ENCODE data around the gene SORCS1. TPM values are rescaled to one million over a fixed set of nuclear protein-coding genes. Genes with fewer than 3 reads are reported as not detected.
"Not testable (repeated sequence)": the region's sequence is repeated elsewhere in the genome, so short reads cannot be mapped to it uniquely, and the experiment has no call there.

SORCS1 gene
- polyA plus RNA-seq, 6 donors from 2014 or later: not detected

DNA sequence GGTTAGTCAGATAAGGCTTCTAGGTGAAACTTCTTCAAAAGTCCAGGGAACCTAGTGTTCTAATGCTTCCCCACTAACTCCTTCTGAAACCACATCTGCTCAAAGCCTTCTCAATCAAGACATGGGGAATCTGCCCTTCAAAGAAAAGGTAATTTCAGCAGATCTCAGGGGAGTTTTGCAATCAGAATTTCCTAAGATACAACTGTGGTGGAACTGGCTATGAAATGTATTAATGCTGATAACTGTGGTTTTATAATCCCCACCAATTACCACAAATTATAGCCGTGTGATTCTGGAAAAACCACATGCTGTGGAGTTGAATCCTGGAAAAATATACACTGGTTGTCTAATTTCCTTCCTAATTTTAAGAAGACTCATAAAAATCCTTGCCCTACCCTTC is 233.8 kb downstream of the SORCS1 start:
- H3K36me3 Mint-ChIP-seq: no peaks in the 10 kb centered on the region
- peaks cover 0 to 6% (median 1%) of the 10 kb centered on the region in 3 donors for H3K4me1 Mint-ChIP-seq
- H3K27ac Mint-ChIP-seq: no peak overlapping the region
- ATAC-seq (ENCODE audit: low read depth in 2 of 2) (no peak), DNase-seq (no peak)
- no peaks in the 10 kb centered on the region for H3K27me3 Mint-ChIP-seq
- H3K9me3 Mint-ChIP-seq: no peaks in the 10 kb centered on the region
- H3K4me3 Mint-ChIP-seq: no peak overlapping the region

- DNase-seq: no peak
- no peak for ATAC-seq (ENCODE audit: low read depth in 2 of 2)
- Mint-ChIP-seq H3K36me3 (no peaks in the 10 kb centered on the region), H3K27me3 (no peaks in the 10 kb centered on the region), H3K4me1 (no peaks in the 10 kb centered on the region), H3K27ac (no peak overlapping the region), H3K9me3 (no peaks in the 10 kb centered on the region), H3K4me3 (no peak overlapping the region)
Measured at GRCh38 chr10:106929291-106929895, 235.1 kb downstream of the SORCS1 start.

- H3K27me3 Mint-ChIP-seq; H3K9me3 Mint-ChIP-seq; H3K4me3 Mint-ChIP-seq; H3K36me3 Mint-ChIP-seq; DNase-seq; ATAC-seq (ENCODE audit: low read depth in 2 of 2); H3K4me1 Mint-ChIP-seq; H3K27ac Mint-ChIP-seq: not testable (repeated sequence)
Measured at GRCh38 chr10:106928151-106928550, 236.4 kb downstream of the SORCS1 start.

- Mint-ChIP-seq H3K9me3 (no peaks in the 10 kb centered on the region), H3K4me1 (no peaks in the 10 kb centered on the region), H3K27ac (no peak overlapping the region), H3K27me3 (no peaks in the 10 kb centered on the region), H3K4me3 (no peak overlapping the region), H3K36me3 (no peaks in the 10 kb centered on the region)
- ATAC-seq (ENCODE audit: low read depth in 2 of 2) (no peak), DNase-seq (no peak)
Measured at GRCh38 chr10:106925191-106925590, 239.3 kb downstream of the SORCS1 start.

DNA sequence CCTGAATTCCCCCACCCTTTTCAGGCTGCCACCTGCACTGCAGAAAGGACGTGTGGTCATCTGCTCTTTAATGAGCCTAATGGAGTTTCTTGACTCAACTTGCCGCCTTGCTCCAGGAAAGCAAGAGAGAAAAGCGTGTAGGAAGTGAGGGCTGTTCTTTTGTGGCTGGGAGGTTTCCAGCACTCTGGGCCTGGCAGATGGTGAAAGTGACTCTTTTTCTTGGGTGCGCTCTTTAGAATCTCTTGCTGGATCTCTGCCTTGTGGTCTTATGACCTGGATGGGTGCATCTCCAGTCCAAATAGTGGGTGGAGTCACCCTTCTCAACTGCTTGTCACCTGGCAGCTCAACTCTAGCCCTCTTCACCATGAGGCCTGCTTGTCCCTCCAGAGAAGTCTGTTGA is 244.0 kb downstream of the SORCS1 start:
- H3K27me3 Mint-ChIP-seq: no peaks in the 10 kb centered on the region
- DNase-seq (no peak), ATAC-seq (ENCODE audit: low read depth in 2 of 2) (no peak)
- no peaks in the 10 kb centered on the region for H3K36me3 Mint-ChIP-seq
- H3K9me3 Mint-ChIP-seq: peaks cover 0 to 2% (median 0%) of the 10 kb centered on the region in 7 donors
- no peaks in the 10 kb centered on the region for H3K4me1 Mint-ChIP-seq
- no peak overlapping the region for H3K4me3 Mint-ChIP-seq
- no peak overlapping the region for H3K27ac Mint-ChIP-seq

- H3K4me3 Mint-ChIP-seq: no peak overlapping the region
- ATAC-seq (ENCODE audit: low read depth in 2 of 2) (no peak), DNase-seq (no peak)
- H3K36me3 Mint-ChIP-seq: no peaks in the 10 kb centered on the region
- H3K9me3 Mint-ChIP-seq: peaks cover 0 to 5% (median 0%) of the 10 kb centered on the region in 7 donors
- H3K4me1 Mint-ChIP-seq: no peaks in the 10 kb centered on the region
- H3K27me3 Mint-ChIP-seq: peaks cover 0 to 4% (median 0%) of the 10 kb centered on the region in 3 donors
- no peak overlapping the region for H3K27ac Mint-ChIP-seq
Measured at GRCh38 chr10:106919871-106920282, 244.6 kb downstream of the SORCS1 start.

- no peaks in the 10 kb centered on the region for H3K4me1 Mint-ChIP-seq
- peaks cover 0 to 5% (median 0%) of the 10 kb centered on the region in 7 donors for H3K9me3 Mint-ChIP-seq
- peaks cover 0 to 4% (median 0%) of the 10 kb centered on the region in 3 donors for H3K27me3 Mint-ChIP-seq
- H3K4me3 Mint-ChIP-seq: no peak overlapping the region
- no peaks in the 10 kb centered on the region for H3K36me3 Mint-ChIP-seq
- ATAC-seq (ENCODE audit: low read depth in 2 of 2) (no peak), DNase-seq (no peak)
- no peak overlapping the region for H3K27ac Mint-ChIP-seq
Measured at GRCh38 chr10:106917452-106918055, 247.0 kb downstream of the SORCS1 start.

GRCh38 chr10:106914016-106914415 is 250.5 kb downstream of the SORCS1 start:
- peaks cover 0 to 14% (median 0%) of the 10 kb centered on the region in 3 donors for H3K27me3 Mint-ChIP-seq
- H3K36me3 Mint-ChIP-seq: no peaks in the 10 kb centered on the region
- H3K9me3 Mint-ChIP-seq: peaks cover 0 to 7% (median 0%) of the 10 kb centered on the region in 7 donors
- H3K4me1 Mint-ChIP-seq: no peaks in the 10 kb centered on the region
- H3K4me3 Mint-ChIP-seq: no peak overlapping the region
- DNase-seq (no peak), ATAC-seq (ENCODE audit: low read depth in 2 of 2) (no peak)
- H3K27ac Mint-ChIP-seq: no peak overlapping the region

GRCh38 chr10:106913348-106913747 is 251.2 kb downstream of the SORCS1 start:
- no peaks in the 10 kb centered on the region for H3K36me3 Mint-ChIP-seq
- no peak for ATAC-seq (ENCODE audit: low read depth in 2 of 2)
- H3K4me3 Mint-ChIP-seq: no peak overlapping the region
- H3K27me3 Mint-ChIP-seq: peaks cover 0 to 14% (median 0%) of the 10 kb centered on the region in 3 donors
- no peak overlapping the region for H3K27ac Mint-ChIP-seq
- DNase-seq: no peak
- no peaks in the 10 kb centered on the region for H3K4me1 Mint-ChIP-seq
- peaks cover 0 to 7% (median 0%) of the 10 kb centered on the region in 7 donors for H3K9me3 Mint-ChIP-seq

GRCh38 chr10:106911096-106911495 is 253.4 kb downstream of the SORCS1 start:
- DNase-seq (no peak), ATAC-seq (ENCODE audit: low read depth in 2 of 2) (no peak)
- Mint-ChIP-seq H3K27me3 (peaks cover 0 to 14% (median 0%) of the 10 kb centered on the region in 3 donors), H3K4me3 (no peak overlapping the region), H3K4me1 (no peaks in the 10 kb centered on the region), H3K36me3 (no peaks in the 10 kb centered on the region), H3K9me3 (peaks cover 0 to 6% (median 0%) of the 10 kb centered on the region in 7 donors), H3K27ac (no peak overlapping the region)

- Mint-ChIP-seq H3K36me3 (no peaks in the 10 kb centered on the region), H3K27ac (no peak overlapping the region), H3K4me1 (no peaks in the 10 kb centered on the region), H3K4me3 (no peak overlapping the region), H3K27me3 (peaks cover 0 to 14% (median 0%) of the 10 kb centered on the region in 3 donors), H3K9me3 (peaks cover 0 to 7% (median 0%) of the 10 kb centered on the region in 7 donors)
- no peak for DNase-seq
- no peak for ATAC-seq (ENCODE audit: low read depth in 2 of 2)
Measured at GRCh38 chr10:106910666-106911065, 253.8 kb downstream of the SORCS1 start.

DNA sequence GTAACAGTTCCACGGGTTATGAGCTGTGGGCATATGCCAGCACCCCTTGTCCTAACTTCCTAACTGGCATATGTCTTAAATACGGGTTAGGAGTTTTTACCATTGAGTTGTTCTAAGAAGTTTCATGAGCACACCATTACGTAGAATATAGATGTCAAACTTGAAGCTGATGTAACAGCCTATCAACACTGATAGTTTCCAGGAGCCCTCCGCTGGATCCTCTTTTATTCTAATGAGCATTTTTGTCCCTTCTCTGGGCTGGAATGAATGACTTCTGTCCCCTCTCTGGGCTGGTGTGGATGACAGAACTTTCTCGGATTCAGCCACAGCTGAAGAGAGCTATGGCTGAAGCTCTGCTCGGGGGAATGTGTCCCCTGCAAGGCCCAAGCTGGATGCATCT is 256.3 kb downstream of the SORCS1 start:
- Mint-ChIP-seq H3K36me3 (no peaks in the 10 kb centered on the region), H3K9me3 (peaks cover 0 to 7% (median 0%) of the 10 kb centered on the region in 7 donors), H3K4me1 (no peaks in the 10 kb centered on the region), H3K4me3 (no peak overlapping the region), H3K27ac (no peak overlapping the region), H3K27me3 (peaks cover 0 to 10% (median 0%) of the 10 kb centered on the region in 3 donors)
- DNase-seq (no peak), ATAC-seq (ENCODE audit: low read depth in 2 of 2) (no peak)

- Mint-ChIP-seq H3K4me1 (no peaks in the 10 kb centered on the region), H3K4me3 (no peak overlapping the region), H3K27me3 (peaks cover 0 to 4% (median 0%) of the 10 kb centered on the region in 3 donors), H3K27ac (peak overlapping the region in 1 of 6 donors; percentile 1), H3K9me3 (peaks cover 0 to 7% (median 0%) of the 10 kb centered on the region in 7 donors), H3K36me3 (no peaks in the 10 kb centered on the region)
- ATAC-seq (ENCODE audit: low read depth in 2 of 2) (no peak), DNase-seq (no peak)
Measured at GRCh38 chr10:106904209-106904608, 260.3 kb downstream of the SORCS1 start.

DNA sequence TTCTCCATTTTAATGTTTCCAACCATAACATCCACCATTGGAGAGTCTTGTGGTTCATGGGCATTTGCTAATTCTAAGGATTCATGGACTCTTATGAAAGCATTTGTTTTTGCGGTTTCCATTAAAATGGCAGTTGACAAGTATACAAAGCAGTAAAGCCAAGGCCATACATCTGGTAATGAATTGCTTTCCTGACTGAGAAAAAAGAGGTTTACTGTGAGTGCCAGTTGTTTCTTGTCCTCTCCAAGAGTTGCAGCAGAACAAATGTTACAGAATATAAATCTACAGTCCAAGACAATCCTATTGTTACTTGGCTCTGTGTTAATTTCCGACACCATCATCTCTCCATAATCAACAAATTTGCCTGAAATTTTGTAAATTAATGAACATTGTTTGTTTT is 261.3 kb downstream of the SORCS1 start:
- H3K36me3 Mint-ChIP-seq: no peaks in the 10 kb centered on the region

More for the DNA sequence above, 261.3 kb downstream of the SORCS1 start:
- DNase-seq (no peak), ATAC-seq (ENCODE audit: low read depth in 2 of 2) (no peak)
- H3K4me1 Mint-ChIP-seq: no peaks in the 10 kb centered on the region
- H3K27me3 Mint-ChIP-seq: peaks cover 0 to 4% (median 0%) of the 10 kb centered on the region in 3 donors
- peaks cover 0 to 7% (median 0%) of the 10 kb centered on the region in 7 donors for H3K9me3 Mint-ChIP-seq
- H3K27ac Mint-ChIP-seq: no peak overlapping the region
- no peak overlapping the region for H3K4me3 Mint-ChIP-seq

All from naive B cell (primary cell).